Neural crest cell (in vitro differentiated cells): ENCODE data around the gene ELMO1. TPM values are rescaled to one million over a fixed set of nuclear protein-coding genes. Genes with fewer than 3 reads are reported as not detected.

Experiments used
- DNase-seq: peaks from one replicate; pipeline ENCODE4 v3.0.0; 2021; ENCODE audit warnings: low read depth, mixed read lengths, low spot score
- H3K27ac Mint-ChIP-seq: one replicate; pipeline ENCODE4 v1.8.0; 2021; ENCODE audit warnings: mild to moderate bottlenecking, mixed read lengths; ENCODE audit not compliant: unreplicated experiment
- H3K27me3 Mint-ChIP-seq: 2 replicates; pipeline ENCODE4 v1.8.0; 2021; ENCODE audit warnings: low read depth, mild to moderate bottlenecking, mixed read lengths
- H3K36me3 Mint-ChIP-seq: 2 replicates; pipeline ENCODE4 v1.8.0; 2021; ENCODE audit warnings: low read depth, mild to moderate bottlenecking, mixed read lengths
- H3K4me1 Mint-ChIP-seq: 2 replicates; pipeline ENCODE4 v1.8.0; 2021; ENCODE audit warnings: mixed read lengths
- H3K4me3 Mint-ChIP-seq: one replicate; pipeline ENCODE4 v1.8.0; 2021; ENCODE audit warnings: mild to moderate bottlenecking, mixed read lengths
- H3K9me3 Mint-ChIP-seq: 2 replicates; pipeline ENCODE4 v1.8.0; 2021; ENCODE audit warnings: mixed read lengths
- microRNA-seq: library from miRNA; unstranded; fragments of <30 nt; microRNA quantifications from one replicate; pipeline ENCODE4, GENCODE V29; 2020
- total RNA-seq: library from RNA; stranded (reverse); gene quantifications from 2 replicates; pipeline ENCODE4 v1.2.1, GENCODE V29; 2021
- TF ChIP-seq, protein P1 (sequence below): fragments of 200-600 bp; sonication (generic); conservative IDR thresholded peaks from 2 replicates; pipeline ENCODE4 v1.5.0; 2021; ENCODE audit warnings: antibody characterized with exemption, mild to moderate bottlenecking

ELMO1 gene
- total RNA-seq, 1 donor from 2014 or later, result 7.4 TPM

GRCh38 chr7:36809086-36809485, 639.6 kb downstream of the ELMO1 start:
- H3K4me3 Mint-ChIP-seq, result no peak overlapping the region
- H3K36me3 Mint-ChIP-seq, result no peaks in the 10 kb centered on the region
- peaks cover 7% of the 10 kb centered on the region for H3K9me3 Mint-ChIP-seq
- H3K4me1 Mint-ChIP-seq, result peaks cover 5% of the 10 kb centered on the region
- H3K27ac Mint-ChIP-seq, result no peak overlapping the region
- TF ChIP-seq, protein P1, sequence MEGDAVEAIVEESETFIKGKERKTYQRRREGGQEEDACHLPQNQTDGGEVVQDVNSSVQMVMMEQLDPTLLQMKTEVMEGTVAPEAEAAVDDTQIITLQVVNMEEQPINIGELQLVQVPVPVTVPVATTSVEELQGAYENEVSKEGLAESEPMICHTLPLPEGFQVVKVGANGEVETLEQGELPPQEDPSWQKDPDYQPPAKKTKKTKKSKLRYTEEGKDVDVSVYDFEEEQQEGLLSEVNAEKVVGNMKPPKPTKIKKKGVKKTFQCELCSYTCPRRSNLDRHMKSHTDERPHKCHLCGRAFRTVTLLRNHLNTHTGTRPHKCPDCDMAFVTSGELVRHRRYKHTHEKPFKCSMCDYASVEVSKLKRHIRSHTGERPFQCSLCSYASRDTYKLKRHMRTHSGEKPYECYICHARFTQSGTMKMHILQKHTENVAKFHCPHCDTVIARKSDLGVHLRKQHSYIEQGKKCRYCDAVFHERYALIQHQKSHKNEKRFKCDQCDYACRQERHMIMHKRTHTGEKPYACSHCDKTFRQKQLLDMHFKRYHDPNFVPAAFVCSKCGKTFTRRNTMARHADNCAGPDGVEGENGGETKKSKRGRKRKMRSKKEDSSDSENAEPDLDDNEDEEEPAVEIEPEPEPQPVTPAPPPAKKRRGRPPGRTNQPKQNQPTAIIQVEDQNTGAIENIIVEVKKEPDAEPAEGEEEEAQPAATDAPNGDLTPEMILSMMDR, result no peak
- no peaks in the 10 kb centered on the region for H3K27me3 Mint-ChIP-seq
- DNase-seq, result no peak

DNA sequence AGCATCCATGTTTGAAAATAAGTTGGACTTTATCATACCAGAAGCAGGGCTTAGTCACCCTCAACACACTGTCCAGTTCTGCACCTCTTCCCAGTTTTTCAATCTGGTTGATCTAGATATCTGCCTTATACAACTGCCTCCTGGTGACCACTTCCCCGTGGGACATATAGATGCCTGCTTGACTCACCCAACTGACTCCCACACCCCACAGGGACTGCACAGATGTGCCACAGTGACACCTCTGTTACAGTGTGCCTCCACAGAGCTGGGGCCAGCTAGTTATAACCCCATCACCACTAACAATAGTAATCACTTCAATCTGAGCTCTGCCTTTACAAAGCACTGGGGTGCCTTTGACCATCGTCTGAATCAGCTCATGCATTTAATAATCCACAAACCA, 641.8 kb downstream of the ELMO1 start:
- H3K4me3 Mint-ChIP-seq, result no peak overlapping the region
- no peak for DNase-seq
- TF ChIP-seq, protein P1, result no peak
- peaks cover 7% of the 10 kb centered on the region for H3K9me3 Mint-ChIP-seq
- H3K4me1 Mint-ChIP-seq, result peaks cover 5% of the 10 kb centered on the region
- no peak overlapping the region for H3K27ac Mint-ChIP-seq
- H3K36me3 Mint-ChIP-seq, result no peaks in the 10 kb centered on the region
- H3K27me3 Mint-ChIP-seq, result no peaks in the 10 kb centered on the region

Small RNA genes lying within 50 kb of the gene (microRNA-seq; reads per million reads assigned to microRNA genes)
- not detected for gene MIR1200

Other genes with a start within 250 kb of the ELMO1 start
- gene GPR141, start 234.9 kb upstream of the ELMO1 start, total RNA-seq, result 0.26 TPM in 1 of 2 replicates, not detected in the other